Caco-2 (cell line): ENCODE results near the gene IL27RA. TPM values are rescaled to one million over a fixed set of nuclear protein-coding genes. Genes with fewer than 3 reads are reported as not detected.

Experiments
- BruUV-seq: library from RNA; stranded (reverse); fragments of 400-500 nt; replicated peaks from 2 replicates; lab custom pipeline; 2021; lab: Mats Ljungman, UMichigan
- CTCF ChIA-PET: fragments of 300-600 bp; sonication (Branson Sonifier 250); formaldehyde crosslinking; loops from one replicate; lab custom pipeline; 2022; ENCODE audit warnings: antibody characterized with exemption; lab: Charles Lee
- POLR2A ChIA-PET: fragments of 300-600 bp; sonication (Branson Sonifier 250); formaldehyde crosslinking; loops from one replicate; lab custom pipeline; 2022; ENCODE audit warnings: antibody characterized with exemption; lab: Charles Lee
- DNase-seq, 2 experiments: peaks; one replicate each; pipeline versions ENCODE4 v3.0.0 to v3.0.0-alpha.2; 2020 to 2022
- H3K27me3 ChIP-seq: replicated peaks from 2 replicates; pipeline ENCODE4 v1.6.0; 2011; ENCODE audit warnings: low read length; ENCODE audit not compliant: control insufficient read depth, insufficient read depth
- H3K36me3 ChIP-seq: 2 replicates; pipeline ENCODE4 v1.5.1; 2011; ENCODE audit warnings: low read length; ENCODE audit not compliant: control insufficient read depth, insufficient read depth
- H3K4me1 ChIP-seq: fragments of 250-450 bp; sonication (Bioruptor Pico); 2 replicates; pipeline ENCODE4 v1.5.1; 2020; ENCODE audit warnings: mild to moderate bottlenecking
- H3K4me3 ChIP-seq: 2 replicates; pipeline ENCODE4 v1.5.1; 2011; ENCODE audit warnings: low read depth, mild to moderate bottlenecking, control low read depth, low read length
- H3K9me3 ChIP-seq: fragments of 250-450 bp; sonication (Bioruptor Pico); 2 replicates; pipeline ENCODE4 v1.5.1; 2020; ENCODE audit warnings: mild to moderate bottlenecking, moderate library complexity
- H3K27ac Mint-ChIP-seq: one replicate; pipeline ENCODE4 v1.8.0; 2022; ENCODE audit warnings: mixed read lengths; ENCODE audit not compliant: unreplicated experiment
- H3K27me3 Mint-ChIP-seq: one replicate; pipeline ENCODE4 v1.8.0; 2022; ENCODE audit warnings: mixed read lengths; ENCODE audit not compliant: insufficient read depth, unreplicated experiment
- H3K36me3 Mint-ChIP-seq: one replicate; pipeline ENCODE4 v1.8.0; 2022; ENCODE audit warnings: mild to moderate bottlenecking, mixed read lengths; ENCODE audit not compliant: insufficient read depth, unreplicated experiment
- H3K4me1 Mint-ChIP-seq: one replicate; pipeline ENCODE4 v1.8.0; 2022; ENCODE audit warnings: low read depth, mixed read lengths; ENCODE audit not compliant: unreplicated experiment
- H3K4me3 Mint-ChIP-seq: one replicate; pipeline ENCODE4 v1.8.0; 2022; ENCODE audit warnings: mild to moderate bottlenecking, moderate library complexity, mixed read lengths; ENCODE audit not compliant: unreplicated experiment
- H3K9me3 Mint-ChIP-seq: one replicate; pipeline ENCODE4 v1.8.0; 2022; ENCODE audit warnings: mixed read lengths; ENCODE audit not compliant: unreplicated experiment
- intact Hi-C: fragments of 100-400 bp; cut with micrococcal nuclease; formaldehyde crosslinking; loops from one replicate; pipeline ENCODE4 v1.10.0; 2022; ENCODE audit not compliant: unreplicated experiment
- total RNA-seq: library from RNA; stranded (reverse); gene quantifications from 2 replicates; pipeline ENCODE4 v1.2.3, GENCODE V29; 2022
- TF ChIP-seq, protein P1 (sequence below), 2 experiments: fragments of 200-600 bp in 1 of 2; IDR thresholded peaks; 1 replicate in 1 of 2; 2 replicates in 1 of 2; pipeline versions ENCODE4 v1.5.1 to v1.8.0; 2011 to 2022; ENCODE audit warnings: antibody characterized with exemption in 1 of 2, control low read depth in 1 of 2, inconsistent platforms in 1 of 2, low read depth in 1 of 2, low read length in 1 of 2, mild to moderate bottlenecking in 1 of 2, moderate library complexity in 1 of 2; ENCODE audit not compliant: insufficient read depth in 1 of 2, severe bottlenecking in 1 of 2, unreplicated experiment in 1 of 2

IL27RA gene
- total RNA-seq, 1 experiment from 2014 or later: 4.7 TPM

- no peaks in the 10 kb centered on the region; the same call in 1 of the 2 replicates for H3K36me3 ChIP-seq
- Mint-ChIP-seq H3K4me1 (peaks cover 4% of the 10 kb centered on the region), H3K4me3 (no peak overlapping the region), H3K36me3 (peaks cover 12% of the 10 kb centered on the region), H3K27ac (no peak overlapping the region), H3K27me3 (no peaks in the 10 kb centered on the region), H3K9me3 (no peaks in the 10 kb centered on the region)
- peaks cover 4% of the 10 kb centered on the region; the same call in 1 of the 2 replicates for H3K9me3 ChIP-seq
- CTCF ChIA-PET: interaction anchor here (0.6 kb wide), 2 partner anchors 21 to 78 kb away, joined by 3 to 11 read pairs; no protein-coding TSS in a partner anchor
- intact Hi-C loops: no loop called here
- TF ChIP-seq, protein P1, sequence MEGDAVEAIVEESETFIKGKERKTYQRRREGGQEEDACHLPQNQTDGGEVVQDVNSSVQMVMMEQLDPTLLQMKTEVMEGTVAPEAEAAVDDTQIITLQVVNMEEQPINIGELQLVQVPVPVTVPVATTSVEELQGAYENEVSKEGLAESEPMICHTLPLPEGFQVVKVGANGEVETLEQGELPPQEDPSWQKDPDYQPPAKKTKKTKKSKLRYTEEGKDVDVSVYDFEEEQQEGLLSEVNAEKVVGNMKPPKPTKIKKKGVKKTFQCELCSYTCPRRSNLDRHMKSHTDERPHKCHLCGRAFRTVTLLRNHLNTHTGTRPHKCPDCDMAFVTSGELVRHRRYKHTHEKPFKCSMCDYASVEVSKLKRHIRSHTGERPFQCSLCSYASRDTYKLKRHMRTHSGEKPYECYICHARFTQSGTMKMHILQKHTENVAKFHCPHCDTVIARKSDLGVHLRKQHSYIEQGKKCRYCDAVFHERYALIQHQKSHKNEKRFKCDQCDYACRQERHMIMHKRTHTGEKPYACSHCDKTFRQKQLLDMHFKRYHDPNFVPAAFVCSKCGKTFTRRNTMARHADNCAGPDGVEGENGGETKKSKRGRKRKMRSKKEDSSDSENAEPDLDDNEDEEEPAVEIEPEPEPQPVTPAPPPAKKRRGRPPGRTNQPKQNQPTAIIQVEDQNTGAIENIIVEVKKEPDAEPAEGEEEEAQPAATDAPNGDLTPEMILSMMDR (IDR thresholded peaks at IDR 0.05; ENCODE audit: insufficient read depth in 1 of 2, low read depth in 1 of 2, low read length in 1 of 2, severe bottlenecking in 1 of 2, unreplicated experiment in 1 of 2): no peak
- POLR2A ChIA-PET: no interaction called here
- H3K4me3 ChIP-seq: no peak overlapping the region
- no peak for DNase-seq
- H3K27me3 ChIP-seq: no peaks in the 10 kb centered on the region
- BruUV-seq: no TSS peak
- no peaks in the 10 kb centered on the region for H3K4me1 ChIP-seq
Measured at GRCh38 chr19:14053500-14053899, 21.9 kb downstream of the IL27RA start.

DNA sequence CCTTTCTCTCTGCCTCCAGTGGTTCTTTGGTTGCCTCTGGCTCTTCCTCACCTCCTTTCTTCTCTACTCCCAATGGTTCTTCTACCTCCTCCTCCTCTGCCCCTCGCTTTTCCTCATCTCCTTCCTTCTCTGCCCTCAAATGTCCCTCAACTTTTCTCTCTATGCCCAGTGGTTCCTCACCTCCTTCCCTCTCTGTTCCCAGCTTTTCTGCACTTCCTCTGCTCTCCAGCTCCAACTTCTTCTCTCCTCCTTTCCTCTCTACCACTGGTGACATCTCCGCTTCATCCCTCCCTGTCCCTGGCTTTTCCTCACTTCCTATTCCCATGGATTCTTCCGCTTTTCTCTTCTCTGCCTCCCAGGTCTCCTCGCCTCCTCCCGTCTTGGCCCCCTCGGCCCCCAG is 22.5 kb downstream of the IL27RA start:
- DNase-seq: no peak
- Mint-ChIP-seq H3K4me1 (peaks cover 7% of the 10 kb centered on the region), H3K36me3 (peaks cover 12% of the 10 kb centered on the region), H3K27ac (no peak overlapping the region), H3K27me3 (no peaks in the 10 kb centered on the region), H3K9me3 (no peaks in the 10 kb centered on the region), H3K4me3 (no peak overlapping the region)
- intact Hi-C loops: no loop called here
- no peaks in the 10 kb centered on the region for H3K9me3 ChIP-seq
- no peaks in the 10 kb centered on the region; the same call in 1 of the 2 replicates for H3K36me3 ChIP-seq
- no peak overlapping the region for H3K4me3 ChIP-seq
- no TSS peak for BruUV-seq
- no peaks in the 10 kb centered on the region for H3K27me3 ChIP-seq
- ChIA-PET CTCF (interaction anchor here (0.6 to 0.9 kb wide), 2 partner anchors 21 to 83 kb away, joined by 3 to 11 read pairs; partner anchors contain the start of gene ASF1B), POLR2A (no interaction called here)
- peaks cover under 1% of the 10 kb centered on the region; the same call in 1 of the 2 replicates for H3K4me1 ChIP-seq
- TF ChIP-seq, protein P1 (IDR thresholded peaks at IDR 0.05; ENCODE audit: insufficient read depth in 1 of 2, low read depth in 1 of 2, low read length in 1 of 2, severe bottlenecking in 1 of 2, unreplicated experiment in 1 of 2): no peak

DNA sequence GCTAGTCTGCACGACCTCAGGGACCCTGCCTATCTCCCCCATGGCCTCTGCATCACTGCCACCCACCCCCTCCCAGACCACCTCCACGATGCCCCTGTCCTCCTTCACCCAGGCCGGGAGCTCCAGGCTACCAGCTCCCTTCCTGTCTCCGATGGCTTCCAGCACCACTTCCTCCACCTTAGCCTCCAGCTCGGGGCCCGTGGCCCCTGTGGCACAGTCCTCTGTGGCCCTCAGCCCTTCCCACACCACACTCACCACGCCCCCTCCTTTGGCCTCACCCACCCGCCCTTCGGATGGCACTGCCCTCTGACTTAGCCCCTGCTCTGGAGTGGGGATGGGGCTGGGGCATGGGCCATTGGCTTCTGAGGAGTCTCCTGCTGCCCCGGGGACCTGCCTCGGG is 23.2 kb downstream of the IL27RA start:
- TF ChIP-seq, protein P1 (IDR thresholded peaks at IDR 0.05; ENCODE audit: insufficient read depth in 1 of 2, low read depth in 1 of 2, low read length in 1 of 2, severe bottlenecking in 1 of 2, unreplicated experiment in 1 of 2): no peak
- peaks cover 10% of the 10 kb centered on the region for H3K4me1 Mint-ChIP-seq
- CTCF ChIA-PET: interaction anchor here (0.9 kb wide), 1 partner anchor 82 kb away, joined by 3 read pairs; the partner anchor contains the start of gene ASF1B
- Histone ChIP-seq H3K4me1 (peaks cover 6% of the 10 kb centered on the region), H3K9me3 (no peaks in the 10 kb centered on the region), H3K27me3 (no peaks in the 10 kb centered on the region), H3K4me3 (no peak overlapping the region), H3K36me3 (no peaks in the 10 kb centered on the region; the same call in 1 of the 2 replicates)
- no TSS peak for BruUV-seq
- H3K36me3 Mint-ChIP-seq: peaks cover 12% of the 10 kb centered on the region
- no peaks in the 10 kb centered on the region for H3K27me3 Mint-ChIP-seq
- POLR2A ChIA-PET: no interaction called here
- intact Hi-C loops: no loop called here
- no peak overlapping the region for H3K4me3 Mint-ChIP-seq
- DNase-seq: no peak
- no peak overlapping the region for H3K27ac Mint-ChIP-seq
- no peaks in the 10 kb centered on the region for H3K9me3 Mint-ChIP-seq
